Parathyroid adenoma (tissue), 2 donors: ENCODE data around the gene SORBS1.

Experiments used
- H2AFZ ChIP-seq: fragments of 300-600 bp; sonication (generic); one replicate; pipeline ENCODE4 v1.7.0; 2017; ENCODE audit warnings: antibody characterized with exemption, mild to moderate bottlenecking
- H3K27ac ChIP-seq: fragments of 300-600 bp; sonication (generic); one replicate; pipeline ENCODE4 v1.7.0; 2017
- H3K27me3 ChIP-seq: fragments of 300-600 bp; sonication (generic); one replicate; pipeline ENCODE4 v1.7.0; 2017; ENCODE audit warnings: low read length; ENCODE audit not compliant: control insufficient read depth, insufficient read depth
- H3K36me3 ChIP-seq: fragments of 300-600 bp; sonication (generic); one replicate; pipeline ENCODE4 v1.7.0; 2017; ENCODE audit warnings: low read length; ENCODE audit not compliant: control insufficient read depth, insufficient read depth
- H3K4me1 ChIP-seq: fragments of 300-600 bp; sonication (generic); one replicate; pipeline ENCODE4 v1.7.0; 2017; ENCODE audit warnings: control low read depth
- H3K4me2 ChIP-seq: fragments of 300-600 bp; sonication (generic); one replicate; pipeline ENCODE4 v1.7.0; 2017; ENCODE audit warnings: low read length
- H3K4me3 ChIP-seq: fragments of 300-600 bp; sonication (generic); one replicate; pipeline ENCODE4 v1.7.0; 2017; ENCODE audit warnings: low read depth, low read length
- H3K79me2 ChIP-seq: fragments of 300-600 bp; sonication (generic); one replicate; pipeline ENCODE4 v1.7.0; 2017; ENCODE audit warnings: control low read depth
- H3K9ac ChIP-seq: fragments of 300-600 bp; sonication (generic); one replicate; pipeline ENCODE4 v1.7.0; 2017; ENCODE audit warnings: mild to moderate bottlenecking
- H3K9me3 ChIP-seq: fragments of 300-600 bp; sonication (generic); one replicate; pipeline ENCODE4 v1.7.0; 2017; ENCODE audit warnings: low read length; ENCODE audit not compliant: control insufficient read depth
- CTCF ChIP-seq: fragments of 300-600 bp; sonication (generic); IDR thresholded peaks from one replicate; pipeline ENCODE4 v1.7.0; 2017; ENCODE audit warnings: antibody characterized with exemption, mild to moderate bottlenecking
- donor health status: primary hyperparathyroidism.

Gene SORBS1

GRCh38 chr10:95499482-95499989, 61.6 kb downstream of the SORBS1 start:
- Histone ChIP-seq H3K27ac (no peak overlapping the region), H3K4me1 (no peaks in the 10 kb centered on the region), H3K79me2 (peaks cover 3% of the 10 kb centered on the region), H3K9me3 (no peaks in the 10 kb centered on the region), H3K9ac (no peak overlapping the region), H2AFZ (no peak overlapping the region), H3K27me3 (no peaks in the 10 kb centered on the region), H3K36me3 (no peaks in the 10 kb centered on the region), H3K4me3 (no peak overlapping the region), H3K4me2 (no peak overlapping the region)
- TF ChIP-seq CTCF = no peak

- no peak for TF ChIP-seq CTCF
- Histone ChIP-seq H3K79me2 (peaks cover 3% of the 10 kb centered on the region), H3K9ac (no peak overlapping the region), H3K9me3 (no peaks in the 10 kb centered on the region), H2AFZ (no peak overlapping the region), H3K27ac (no peak overlapping the region), H3K4me1 (peaks cover 8% of the 10 kb centered on the region), H3K4me2 (no peak overlapping the region), H3K36me3 (no peaks in the 10 kb centered on the region), H3K4me3 (no peak overlapping the region), H3K27me3 (no peaks in the 10 kb centered on the region)
These were observed 64.2 kb downstream of the SORBS1 start for GRCh38 chr10:95496951-95497350.

GRCh38 chr10:95496246-95496911, 64.8 kb downstream of the SORBS1 start:
- H3K9me3 ChIP-seq = no peaks in the 10 kb centered on the region
- H3K4me1 ChIP-seq = peaks cover 8% of the 10 kb centered on the region
- no peak overlapping the region for H2AFZ ChIP-seq
- H3K27ac ChIP-seq = no peak overlapping the region
- no peak overlapping the region for H3K4me2 ChIP-seq
- no peaks in the 10 kb centered on the region for H3K27me3 ChIP-seq
- TF ChIP-seq CTCF = no peak
- H3K9ac ChIP-seq = no peak overlapping the region
- H3K79me2 ChIP-seq = peaks cover 3% of the 10 kb centered on the region
- H3K36me3 ChIP-seq = no peaks in the 10 kb centered on the region
- H3K4me3 ChIP-seq = no peak overlapping the region

GRCh38 chr10:95493862-95494261, 67.3 kb downstream of the SORBS1 start:
- H3K4me2 ChIP-seq = no peak overlapping the region
- H3K27me3 ChIP-seq = no peaks in the 10 kb centered on the region
- no peaks in the 10 kb centered on the region for H3K36me3 ChIP-seq
- H2AFZ ChIP-seq = peak overlapping the region; percentile 43
- H3K27ac ChIP-seq = peak overlapping the region; percentile 26
- H3K9me3 ChIP-seq = no peaks in the 10 kb centered on the region
- no peak overlapping the region for H3K9ac ChIP-seq
- no peaks in the 10 kb centered on the region for H3K79me2 ChIP-seq
- no peak overlapping the region for H3K4me3 ChIP-seq
- H3K4me1 ChIP-seq = peaks cover 8% of the 10 kb centered on the region
- TF ChIP-seq CTCF = no peak

- H3K9me3 ChIP-seq = no peaks in the 10 kb centered on the region
- H3K4me2 ChIP-seq = no peak overlapping the region
- peaks cover 11% of the 10 kb centered on the region for H3K4me1 ChIP-seq
- no peaks in the 10 kb centered on the region for H3K36me3 ChIP-seq
- no peaks in the 10 kb centered on the region for H3K79me2 ChIP-seq
- no peak overlapping the region for H3K4me3 ChIP-seq
- H3K9ac ChIP-seq = no peak overlapping the region
- no peak overlapping the region for H3K27ac ChIP-seq
- no peak overlapping the region for H2AFZ ChIP-seq
- TF ChIP-seq CTCF = no peak
- no peaks in the 10 kb centered on the region for H3K27me3 ChIP-seq
These were observed 73.2 kb downstream of the SORBS1 start for GRCh38 chr10:95487994-95488393.
